GM12801 (cell line): ENCODE measurements around the gene CTNNA1.

Experiments
- CTCF ChIP-seq: IDR thresholded peaks from one replicate; pipeline ENCODE4 v1.5.1; 2011; ENCODE audit warnings: control low read depth; ENCODE audit not compliant: insufficient read length; ENCODE audit errors: extremely low read depth

The CTNNA1 gene

GRCh38 chr5:138937392-138938387, 184.5 kb downstream of the CTNNA1 start:
- TF ChIP-seq CTCF: no peak

GRCh38 chr5:138938526-138938925, 185.3 kb downstream of the CTNNA1 start:
- no peak for TF ChIP-seq CTCF

- no peak for TF ChIP-seq CTCF
Measured at GRCh38 chr5:138942066-138942465, 188.8 kb downstream of the CTNNA1 start.

DNA sequence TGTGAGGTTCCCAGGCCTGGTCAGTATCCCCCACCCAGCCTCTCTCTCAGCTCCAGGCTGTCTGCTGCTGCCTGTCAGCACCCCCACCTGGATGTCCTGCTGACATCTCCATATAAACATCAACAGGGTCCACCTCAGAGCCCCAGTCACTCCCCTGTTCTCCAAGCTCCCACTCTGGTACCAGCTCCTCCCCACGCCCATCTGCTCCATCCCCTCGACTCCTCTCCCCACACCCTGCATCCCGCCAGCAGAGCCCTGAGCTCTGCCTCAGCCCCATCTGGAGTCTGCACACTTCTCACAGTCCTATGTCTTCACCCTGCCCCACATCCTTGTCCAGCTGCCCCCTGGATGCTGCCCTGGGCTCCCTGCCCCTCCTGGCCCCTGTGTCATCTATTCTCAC, 189.6 kb downstream of the CTNNA1 start:
- TF ChIP-seq CTCF: no peak

- TF ChIP-seq CTCF: no peak
Measured at GRCh38 chr5:138943599-138944173, 190.5 kb downstream of the CTNNA1 start.

DNA sequence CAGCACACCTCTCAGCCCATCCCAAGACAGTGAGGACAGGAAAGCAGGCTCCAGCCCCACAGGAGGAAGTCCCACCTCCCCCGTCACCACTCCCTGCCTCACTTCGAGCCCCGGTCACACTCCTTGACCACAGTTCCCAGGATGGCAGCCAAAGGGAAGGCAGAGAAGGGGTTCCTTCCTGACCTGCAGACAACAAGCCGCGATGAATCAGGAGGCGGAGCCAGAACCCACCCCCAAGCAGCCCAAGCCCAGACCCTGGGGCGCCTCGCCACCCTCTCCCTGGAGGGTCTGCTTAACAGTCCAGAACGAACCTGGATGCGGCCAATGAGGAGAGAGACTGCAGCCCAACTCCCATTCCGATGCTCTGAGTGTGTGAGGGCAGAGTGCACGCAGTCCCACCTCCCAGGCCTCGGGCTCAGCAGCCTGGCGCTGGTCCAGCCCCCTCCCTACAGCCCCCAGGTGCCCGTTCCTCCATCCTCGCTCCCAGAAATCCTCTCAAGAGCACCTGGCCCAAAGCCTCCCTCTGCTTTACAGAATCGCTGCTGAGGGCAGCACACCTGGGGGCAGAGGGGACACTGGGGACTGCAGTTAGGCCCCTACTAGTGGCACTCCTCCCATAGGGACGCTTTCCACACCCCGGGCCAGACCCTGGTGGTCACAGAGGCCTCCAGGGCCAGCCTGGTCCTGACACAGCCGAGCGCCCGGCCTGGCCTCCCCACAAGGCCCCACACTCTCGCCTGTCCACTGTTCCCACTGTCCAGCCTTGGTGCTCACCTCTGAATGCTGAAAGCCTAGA, 191.5 kb downstream of the CTNNA1 start:
- no peak for TF ChIP-seq CTCF
